ENCODE data around the gene RUNX3.

GRCh38 chr1:24898909-24899439, 31.1 kb downstream of the RUNX3 start:
- no peak for TF ChIP-seq CTCF (IDR thresholded peaks at IDR 0.05; ENCODE audit: low read depth, low read length, missing input control)
- TF ChIP-seq MAX (IDR thresholded peaks at IDR 0.05) = no peak
- TF ChIP-seq RAD21 (IDR thresholded peaks at IDR 0.05) = no peak
- no peak for TF ChIP-seq SP1 (IDR thresholded peaks at IDR 0.05)
- TF ChIP-seq YY1 (IDR thresholded peaks at IDR 0.05) = no peak
- no peak for TF ChIP-seq TAF1 (conservative IDR thresholded peaks at IDR 0.05)
- no peak for TF ChIP-seq REST (IDR thresholded peaks at IDR 0.05)
- no peak for TF ChIP-seq JUND (IDR thresholded peaks at IDR 0.05)
- TF ChIP-seq GABPA (IDR thresholded peaks at IDR 0.05 in 1 of 2, conservative IDR thresholded peaks at IDR 0.05 in 1 of 2) = no peak
- TF ChIP-seq ATF3 (IDR thresholded peaks at IDR 0.05) = no peak
- no peak for TF ChIP-seq HNF4A (conservative IDR thresholded peaks at IDR 0.05)
- no peak for TF ChIP-seq HNF4G (IDR thresholded peaks at IDR 0.05)
- TF ChIP-seq EGR1 (IDR thresholded peaks at IDR 0.05; ENCODE audit: low read depth in 2 of 2) = no peak
- TF ChIP-seq FOXA1 (IDR thresholded peaks at IDR 0.05) = no peak
